Activated naive CD8-positive, alpha-beta T cell treated with anti-CD3 and anti-CD28 coated beads, Interleukin-2, amount 10 ng/mL, durations not matched to agents 7 days and 5 days (primary cell): ENCODE data around the gene EPB41L1. TPM values are rescaled to one million over a fixed set of nuclear protein-coding genes. Genes with fewer than 3 reads are reported as not detected.

Experiments used
- ATAC-seq: fragments of 150-1000 bp; cut with Tn5 transposase; one replicate; pipeline ENCODE4 v1.10.0; 2021; ENCODE audit warnings: low read depth, moderate library complexity
- POLR2A ChIA-PET: fragments of 350-600 bp; sonication (Branson Sonifier 250); formaldehyde crosslinking; loops from one replicate; lab custom pipeline; 2021; ENCODE audit warnings: antibody characterized with exemption; lab: Charles Lee
- DNase-seq: peaks from one replicate; pipeline ENCODE4 v3.0.0; 2021
- H3K27ac Mint-ChIP-seq: one replicate; pipeline ENCODE4 v1.8.0; 2022; ENCODE audit warnings: mild to moderate bottlenecking, mixed read lengths
- H3K27me3 Mint-ChIP-seq: one replicate; pipeline ENCODE4 v1.8.0; 2022; ENCODE audit warnings: mild to moderate bottlenecking, moderate library complexity, mixed read lengths
- H3K36me3 Mint-ChIP-seq: one replicate; pipeline ENCODE4 v1.8.0; 2021; ENCODE audit warnings: mild to moderate bottlenecking, mixed read lengths
- H3K4me1 Mint-ChIP-seq: one replicate; pipeline ENCODE4 v1.8.0; 2021; ENCODE audit warnings: mixed read lengths
- H3K4me3 Mint-ChIP-seq: one replicate; pipeline ENCODE4 v1.8.0; 2022; ENCODE audit warnings: mild to moderate bottlenecking, moderate library complexity, mixed read lengths
- H3K9me3 Mint-ChIP-seq: one replicate; pipeline ENCODE4 v1.8.0; 2021; ENCODE audit warnings: mixed read lengths
- total RNA-seq, 2 experiments: library from RNA; stranded (reverse); gene quantifications; one replicate each; pipeline ENCODE4 v1.2.3, GENCODE V29; 2021

Gene EPB41L1
- total RNA-seq, 2 experiments from 2014 or later = 0.62 TPM; not detected in 1

GRCh38 chr20:36117638-36118037 lies 36.9 kb upstream of the EPB41L1 start:
- no peaks in the 10 kb centered on the region for H3K4me1 Mint-ChIP-seq
- no peak overlapping the region for H3K4me3 Mint-ChIP-seq
- H3K9me3 Mint-ChIP-seq = no peaks in the 10 kb centered on the region
- DNase-seq (no peak), ATAC-seq (no peak)
- H3K36me3 Mint-ChIP-seq = no peaks in the 10 kb centered on the region
- H3K27me3 Mint-ChIP-seq = peaks cover 25% of the 10 kb centered on the region
- no peak overlapping the region for H3K27ac Mint-ChIP-seq
- POLR2A ChIA-PET = no interaction called here

DNA sequence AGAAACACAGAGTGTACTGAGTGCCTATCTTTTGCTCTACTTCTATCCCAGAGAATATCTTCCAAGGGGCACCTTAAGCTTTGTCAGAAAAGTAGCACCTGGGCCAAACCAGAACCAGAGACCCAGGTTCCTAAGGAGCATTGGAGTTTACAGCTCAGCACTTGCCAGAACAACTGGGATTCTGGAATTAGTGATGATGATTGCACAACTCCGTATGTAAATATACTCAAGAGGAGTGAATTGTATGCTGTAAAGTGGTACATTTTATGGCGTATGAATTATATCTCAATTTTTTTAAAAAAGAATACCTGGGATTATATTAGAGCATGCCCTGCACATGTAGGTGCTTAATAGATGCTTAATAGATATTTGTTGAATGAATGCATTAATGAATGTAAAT lies 36.2 kb upstream of the EPB41L1 start:
- ATAC-seq (no peak), DNase-seq (no peak)
- H3K4me3 Mint-ChIP-seq = no peak overlapping the region
- no peaks in the 10 kb centered on the region for H3K4me1 Mint-ChIP-seq
- H3K9me3 Mint-ChIP-seq = no peaks in the 10 kb centered on the region
- H3K36me3 Mint-ChIP-seq = no peaks in the 10 kb centered on the region
- no peak overlapping the region for H3K27ac Mint-ChIP-seq
- POLR2A ChIA-PET = no interaction called here
- H3K27me3 Mint-ChIP-seq = peaks cover 19% of the 10 kb centered on the region

DNA sequence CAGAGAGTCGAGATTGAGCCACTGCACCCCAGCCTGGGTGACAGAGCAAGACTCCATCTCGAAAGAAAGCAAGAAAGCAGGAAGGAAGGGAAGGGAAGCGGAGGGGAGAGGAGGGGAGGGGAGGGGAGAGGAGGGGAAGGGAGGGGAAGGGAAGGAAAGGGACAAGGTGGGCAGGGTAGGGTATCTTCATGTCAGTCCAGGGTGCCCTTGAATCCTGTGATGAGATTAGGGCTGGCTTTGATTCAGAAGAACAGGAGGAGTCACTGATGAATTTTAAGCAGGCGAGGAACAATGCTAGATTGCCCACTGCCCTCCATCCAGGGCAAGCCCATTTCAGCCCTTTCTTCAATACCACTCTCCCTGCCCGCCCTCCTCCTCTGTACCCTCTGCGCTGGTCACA lies 35.0 kb upstream of the EPB41L1 start:
- no peaks in the 10 kb centered on the region for H3K4me1 Mint-ChIP-seq
- peaks cover 17% of the 10 kb centered on the region for H3K27me3 Mint-ChIP-seq
- H3K4me3 Mint-ChIP-seq = no peak overlapping the region
- POLR2A ChIA-PET = no interaction called here
- H3K9me3 Mint-ChIP-seq = no peaks in the 10 kb centered on the region
- ATAC-seq (no peak), DNase-seq (no peak)
- H3K27ac Mint-ChIP-seq = no peak overlapping the region
- H3K36me3 Mint-ChIP-seq = no peaks in the 10 kb centered on the region

- Mint-ChIP-seq H3K4me3 (no peak overlapping the region), H3K36me3 (no peaks in the 10 kb centered on the region), H3K27me3 (peaks cover 15% of the 10 kb centered on the region), H3K27ac (no peak overlapping the region), H3K4me1 (no peaks in the 10 kb centered on the region), H3K9me3 (no peaks in the 10 kb centered on the region)
- ATAC-seq = no peak
- POLR2A ChIA-PET = no interaction called here
- DNase-seq = no peak
These were observed 34.3 kb upstream of the EPB41L1 start for GRCh38 chr20:36120241-36120640.

GRCh38 chr20:36120991-36121390 lies 33.5 kb upstream of the EPB41L1 start:
- H3K4me1 Mint-ChIP-seq = no peaks in the 10 kb centered on the region
- no peak for ATAC-seq
- no peak overlapping the region for H3K4me3 Mint-ChIP-seq
- no peak overlapping the region for H3K27ac Mint-ChIP-seq
- DNase-seq = no peak
- no peaks in the 10 kb centered on the region for H3K36me3 Mint-ChIP-seq
- peaks cover 13% of the 10 kb centered on the region for H3K27me3 Mint-ChIP-seq
- H3K9me3 Mint-ChIP-seq = no peaks in the 10 kb centered on the region
- POLR2A ChIA-PET = no interaction called here

- POLR2A ChIA-PET = no interaction called here
- no peaks in the 10 kb centered on the region for H3K4me1 Mint-ChIP-seq
- no peak for DNase-seq
- ATAC-seq = no peak
- no peaks in the 10 kb centered on the region for H3K9me3 Mint-ChIP-seq
- H3K27ac Mint-ChIP-seq = no peak overlapping the region
- H3K36me3 Mint-ChIP-seq = no peaks in the 10 kb centered on the region
- no peak overlapping the region for H3K4me3 Mint-ChIP-seq
- H3K27me3 Mint-ChIP-seq = peaks cover 11% of the 10 kb centered on the region
These were observed 32.3 kb upstream of the EPB41L1 start for GRCh38 chr20:36121981-36122930.

- H3K27me3 Mint-ChIP-seq = peaks cover 11% of the 10 kb centered on the region
- H3K36me3 Mint-ChIP-seq = no peaks in the 10 kb centered on the region
- DNase-seq = no peak
- no peak overlapping the region for H3K27ac Mint-ChIP-seq
- no peak for ATAC-seq
- POLR2A ChIA-PET = no interaction called here
- H3K9me3 Mint-ChIP-seq = no peaks in the 10 kb centered on the region
- no peak overlapping the region for H3K4me3 Mint-ChIP-seq
- H3K4me1 Mint-ChIP-seq = no peaks in the 10 kb centered on the region
These were observed 31.6 kb upstream of the EPB41L1 start for GRCh38 chr20:36122931-36123288.

- DNase-seq = no peak
- no peaks in the 10 kb centered on the region for H3K9me3 Mint-ChIP-seq
- peaks cover 4% of the 10 kb centered on the region for H3K27me3 Mint-ChIP-seq
- POLR2A ChIA-PET = no interaction called here
- H3K36me3 Mint-ChIP-seq = no peaks in the 10 kb centered on the region
- no peak for ATAC-seq
- no peak overlapping the region for H3K27ac Mint-ChIP-seq
- H3K4me3 Mint-ChIP-seq = no peak overlapping the region
- H3K4me1 Mint-ChIP-seq = no peaks in the 10 kb centered on the region
These were observed 29.4 kb upstream of the EPB41L1 start for GRCh38 chr20:36125097-36125496.

DNA sequence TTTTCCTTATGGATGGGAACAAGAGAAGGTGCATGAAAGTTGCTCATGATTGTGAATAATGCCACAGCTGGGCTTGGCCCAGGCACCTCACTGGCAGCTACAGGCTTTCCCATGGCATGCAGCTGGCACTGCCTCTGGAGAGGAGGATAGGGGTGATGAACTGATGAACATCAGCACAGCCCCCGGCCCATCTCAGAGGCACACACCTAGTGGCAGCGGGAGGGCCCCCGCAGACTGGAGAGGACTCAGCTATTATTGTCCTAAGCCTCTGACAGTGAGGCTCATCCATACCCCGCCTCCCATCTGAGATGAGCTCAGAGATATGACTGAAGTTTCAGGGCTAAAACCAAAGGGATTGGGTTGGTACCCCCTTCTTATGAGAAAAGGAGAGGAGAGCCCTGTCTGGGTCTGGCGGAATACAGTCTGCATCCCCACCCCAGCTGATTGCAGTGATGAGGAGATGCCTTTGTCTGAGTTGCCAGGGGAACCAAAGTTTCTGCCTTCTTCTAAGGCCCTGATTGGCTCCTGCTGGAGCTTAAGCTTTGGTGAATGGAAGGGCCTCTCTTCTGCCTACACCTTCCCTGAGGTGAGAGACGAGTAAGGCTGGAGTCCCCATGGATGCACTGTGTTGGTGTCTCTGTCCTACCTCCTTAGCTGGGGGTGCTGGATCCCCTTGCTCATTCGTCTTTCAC lies 27.6 kb upstream of the EPB41L1 start:
- POLR2A ChIA-PET = no interaction called here
- peaks cover 3% of the 10 kb centered on the region for H3K27me3 Mint-ChIP-seq
- no peaks in the 10 kb centered on the region for H3K4me1 Mint-ChIP-seq
- DNase-seq (no peak), ATAC-seq (no peak)
- H3K4me3 Mint-ChIP-seq = no peak overlapping the region
- H3K27ac Mint-ChIP-seq = no peak overlapping the region
- no peaks in the 10 kb centered on the region for H3K9me3 Mint-ChIP-seq
- no peaks in the 10 kb centered on the region for H3K36me3 Mint-ChIP-seq

- no peak overlapping the region for H3K4me3 Mint-ChIP-seq
- ATAC-seq = no peak
- POLR2A ChIA-PET = no interaction called here
- peaks cover 3% of the 10 kb centered on the region for H3K27me3 Mint-ChIP-seq
- no peaks in the 10 kb centered on the region for H3K36me3 Mint-ChIP-seq
- H3K27ac Mint-ChIP-seq = no peak overlapping the region
- no peak for DNase-seq
- H3K4me1 Mint-ChIP-seq = no peaks in the 10 kb centered on the region
- H3K9me3 Mint-ChIP-seq = no peaks in the 10 kb centered on the region
These were observed 25.9 kb upstream of the EPB41L1 start for GRCh38 chr20:36128463-36129159.

GRCh38 chr20:36129160-36129543 lies 25.4 kb upstream of the EPB41L1 start:
- no peaks in the 10 kb centered on the region for H3K4me1 Mint-ChIP-seq
- DNase-seq (no peak), ATAC-seq (no peak)
- no peak overlapping the region for H3K4me3 Mint-ChIP-seq
- no peaks in the 10 kb centered on the region for H3K36me3 Mint-ChIP-seq
- H3K27ac Mint-ChIP-seq = no peak overlapping the region
- no peaks in the 10 kb centered on the region for H3K9me3 Mint-ChIP-seq
- H3K27me3 Mint-ChIP-seq = peaks cover 3% of the 10 kb centered on the region
- POLR2A ChIA-PET = no interaction called here

GRCh38 chr20:36130390-36130789 lies 24.1 kb upstream of the EPB41L1 start:
- no peaks in the 10 kb centered on the region for H3K36me3 Mint-ChIP-seq
- ATAC-seq (no peak), DNase-seq (no peak)
- H3K4me3 Mint-ChIP-seq = no peak overlapping the region
- POLR2A ChIA-PET = no interaction called here
- no peaks in the 10 kb centered on the region for H3K9me3 Mint-ChIP-seq
- H3K4me1 Mint-ChIP-seq = no peaks in the 10 kb centered on the region
- H3K27me3 Mint-ChIP-seq = no peaks in the 10 kb centered on the region
- no peak overlapping the region for H3K27ac Mint-ChIP-seq

DNA sequence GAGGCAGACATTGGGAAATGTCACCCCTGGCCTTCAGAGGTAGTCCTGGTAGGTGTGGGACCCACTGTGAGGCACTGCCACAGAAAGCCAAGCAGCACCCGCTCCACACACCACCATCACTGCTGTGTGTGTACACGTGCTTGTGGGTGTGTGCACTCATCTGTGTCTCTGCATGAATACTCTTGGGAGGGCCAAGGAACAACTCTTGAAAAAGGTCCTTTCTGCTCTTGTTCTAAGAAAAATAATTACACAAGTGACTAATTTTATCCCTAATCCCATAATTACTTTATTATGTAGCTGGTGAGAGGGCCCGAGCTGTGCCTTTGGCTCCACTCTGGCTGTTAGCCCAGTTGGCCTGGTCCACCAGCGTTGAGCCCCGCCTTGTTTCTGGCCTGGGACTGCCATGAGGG lies 21.7 kb upstream of the EPB41L1 start:
- H3K9me3 Mint-ChIP-seq = no peaks in the 10 kb centered on the region
- no peaks in the 10 kb centered on the region for H3K4me1 Mint-ChIP-seq
- POLR2A ChIA-PET = no interaction called here

More for the DNA sequence above, 21.7 kb upstream of the EPB41L1 start:
- H3K36me3 Mint-ChIP-seq = no peaks in the 10 kb centered on the region
- H3K27me3 Mint-ChIP-seq = no peaks in the 10 kb centered on the region
- H3K27ac Mint-ChIP-seq = no peak overlapping the region
- no peak overlapping the region for H3K4me3 Mint-ChIP-seq
- ATAC-seq = no peak
- no peak for DNase-seq
